Mesendoderm (in vitro differentiated cells): Measurements from ENCODE around the gene TMCC1.

Source experiments
- DNase-seq: peaks from one replicate; pipeline ENCODE4 v3.0.0; 2013
- H2AK5ac ChIP-seq: 2 replicates; pipeline ENCODE4 v1.6.1; 2013; ENCODE audit warnings: low read length, inconsistent platforms
- H2BK120ac ChIP-seq: 2 replicates; pipeline ENCODE4 v1.6.1; 2013; ENCODE audit warnings: low read depth, mild to moderate bottlenecking, low read length, moderate library complexity, mixed read lengths
- H2BK15ac ChIP-seq: replicated peaks from 2 replicates; pipeline ENCODE4 v1.6.1; 2013; ENCODE audit warnings: low read depth, mild to moderate bottlenecking, moderate library complexity
- H2BK5ac ChIP-seq: 2 replicates; pipeline ENCODE4 v1.6.1; 2013; ENCODE audit warnings: low read length, inconsistent platforms
- H3K18ac ChIP-seq: 2 replicates; pipeline ENCODE4 v1.6.1; 2013; ENCODE audit warnings: mild to moderate bottlenecking, low read length, mixed read lengths
- H3K23ac ChIP-seq: one replicate; pipeline ENCODE4 v1.6.1; 2013; ENCODE audit warnings: low read length
- H3K27ac ChIP-seq: 2 replicates; pipeline ENCODE4 v1.5.1; 2013; ENCODE audit warnings: low read depth, mild to moderate bottlenecking, inconsistent platforms, low read length, moderate library complexity
- H3K27me3 ChIP-seq: 2 replicates; pipeline ENCODE4 v1.6.1; 2013; ENCODE audit warnings: low read length, control low read depth, mild to moderate bottlenecking, inconsistent platforms; ENCODE audit not compliant: insufficient read depth, poor library complexity
- H3K36me3 ChIP-seq: 2 replicates; pipeline ENCODE4 v1.6.1; 2013; ENCODE audit warnings: low read length, inconsistent platforms; ENCODE audit not compliant: control insufficient read depth, insufficient read depth
- H3K4ac ChIP-seq: one replicate; pipeline ENCODE4 v1.6.1; 2013; ENCODE audit warnings: low read depth, mild to moderate bottlenecking, low read length, moderate library complexity
- H3K4me1 ChIP-seq: 2 replicates; pipeline ENCODE4 v1.6.1; 2013; ENCODE audit warnings: low read depth, low read length, inconsistent platforms; ENCODE audit not compliant: control insufficient read depth
- H3K4me2 ChIP-seq: 2 replicates; pipeline ENCODE4 v1.6.1; 2013; ENCODE audit warnings: low read length
- H3K4me3 ChIP-seq: 2 replicates; pipeline ENCODE4 v1.5.1; 2013; ENCODE audit warnings: mild to moderate bottlenecking, low read length
- H3K56ac ChIP-seq: one replicate; pipeline ENCODE4 v1.6.1; 2013; ENCODE audit warnings: low read length
- H3K79me1 ChIP-seq: 2 replicates; pipeline ENCODE4 v1.6.1; 2013; ENCODE audit warnings: low read length, inconsistent platforms
- H3K79me2 ChIP-seq: 2 replicates; pipeline ENCODE4 v1.6.1; 2013; ENCODE audit warnings: mild to moderate bottlenecking, low read length; ENCODE audit not compliant: control insufficient read depth, insufficient read depth
- H3K9ac ChIP-seq: 2 replicates; pipeline ENCODE4 v1.6.1; 2013; ENCODE audit warnings: low read length, inconsistent platforms
- H4K5ac ChIP-seq: one replicate; pipeline ENCODE4 v1.6.1; 2013; ENCODE audit warnings: low read length
- H4K8ac ChIP-seq: one replicate; pipeline ENCODE4 v1.6.1; 2013; ENCODE audit warnings: low read depth, mild to moderate bottlenecking, control low read depth, low read length, moderate library complexity
- WGBS: extraction: QIAGEN DNeasy Blood & Tissue Kit; methylation state at CpG from one replicate; pipeline ENCODE4 v1.1.7; 2013; ENCODE audit warnings: low lambda C conversion rate, missing lambda C conversion rate; ENCODE audit not compliant: insufficient coverage; ENCODE audit errors: extremely low coverage; 5-methylcytosine and 5-hydroxymethylcytosine counted together

The TMCC1 gene

DNA sequence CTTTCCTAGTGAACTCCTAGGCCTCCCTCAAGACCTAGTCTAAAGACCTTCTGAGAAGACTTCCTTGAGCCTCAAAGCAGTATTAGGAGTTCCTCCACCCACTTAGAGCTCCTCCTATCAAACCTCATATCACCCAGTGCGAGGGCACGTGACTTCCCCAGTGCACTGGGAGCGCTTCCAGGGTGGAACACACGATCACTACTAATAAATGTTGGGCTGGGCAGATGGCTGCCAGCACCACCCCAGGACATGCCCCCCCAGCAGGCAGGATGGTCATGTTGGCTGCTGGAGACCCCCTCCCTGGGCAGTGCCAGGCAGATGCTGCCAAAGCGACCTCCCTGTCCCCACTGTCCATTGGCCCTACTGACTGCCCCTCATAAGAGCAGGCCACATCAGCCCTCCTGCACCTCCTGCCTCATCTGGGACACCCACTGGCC is 278.6 kb downstream of the TMCC1 start:
- H2BK120ac ChIP-seq: no peak overlapping the region
- H3K4me2 ChIP-seq: no peak overlapping the region
- H3K79me2 ChIP-seq: no peaks in the 10 kb centered on the region
- no peak overlapping the region for H3K23ac ChIP-seq
- no CpG with 5 or more reads among the region's 5 CpGs for WGBS
- H3K4me1 ChIP-seq: peaks cover 8% of the 10 kb centered on the region
- H3K18ac ChIP-seq: no peak overlapping the region
- no peak overlapping the region for H2BK5ac ChIP-seq
- H4K5ac ChIP-seq: no peak overlapping the region
- H3K27ac ChIP-seq: no peak overlapping the region
- no peak overlapping the region for H2AK5ac ChIP-seq
- H4K8ac ChIP-seq: no peak overlapping the region
- H3K4me3 ChIP-seq: no peak overlapping the region
- H3K4ac ChIP-seq: no peak overlapping the region
- H2BK15ac ChIP-seq: no peak overlapping the region
- H3K79me1 ChIP-seq: no peaks in the 10 kb centered on the region
- DNase-seq: no peak
- H3K36me3 ChIP-seq: no peaks in the 10 kb centered on the region
- H3K9ac ChIP-seq: no peak overlapping the region
- no peak overlapping the region for H3K56ac ChIP-seq
- no peaks in the 10 kb centered on the region for H3K27me3 ChIP-seq

DNA sequence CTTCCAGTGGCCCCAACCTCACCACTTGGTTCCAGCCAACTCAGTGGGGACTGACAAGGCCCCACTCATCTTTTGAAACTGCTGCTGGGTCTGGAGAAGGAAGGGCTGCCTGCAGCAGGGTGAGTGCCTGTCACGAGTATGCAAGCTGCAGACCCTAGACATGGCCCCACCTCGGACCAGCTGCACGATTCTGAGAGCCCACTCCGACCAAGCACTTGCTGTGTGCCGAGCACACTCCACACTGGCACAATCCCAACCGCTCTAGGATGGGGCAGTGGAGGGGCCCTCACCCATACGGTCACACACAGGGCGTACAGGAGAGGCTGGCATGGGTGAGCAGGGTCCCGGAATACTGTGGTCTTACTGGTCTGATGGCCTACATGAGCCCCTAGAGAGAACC is 279.1 kb downstream of the TMCC1 start:
- H3K4me3 ChIP-seq: no peak overlapping the region
- H3K27ac ChIP-seq: no peak overlapping the region
- H3K4me1 ChIP-seq: peaks cover 8% of the 10 kb centered on the region
- no peak overlapping the region for H3K4ac ChIP-seq
- no peak overlapping the region for H2AK5ac ChIP-seq
- H3K4me2 ChIP-seq: no peak overlapping the region
- no peak overlapping the region for H3K23ac ChIP-seq
- H2BK15ac ChIP-seq: no peak overlapping the region
- H2BK5ac ChIP-seq: no peak overlapping the region
- H3K36me3 ChIP-seq: no peaks in the 10 kb centered on the region
- WGBS: no CpG with 5 or more reads among the region's 9 CpGs
- H3K18ac ChIP-seq: no peak overlapping the region
- H3K9ac ChIP-seq: no peak overlapping the region
- H3K27me3 ChIP-seq: no peaks in the 10 kb centered on the region
- no peak overlapping the region for H4K8ac ChIP-seq
- no peak overlapping the region for H2BK120ac ChIP-seq
- no peaks in the 10 kb centered on the region for H3K79me1 ChIP-seq
- H3K79me2 ChIP-seq: no peaks in the 10 kb centered on the region
- H4K5ac ChIP-seq: no peak overlapping the region
- H3K56ac ChIP-seq: peak overlapping the region; percentile 13
- no peak for DNase-seq

DNA sequence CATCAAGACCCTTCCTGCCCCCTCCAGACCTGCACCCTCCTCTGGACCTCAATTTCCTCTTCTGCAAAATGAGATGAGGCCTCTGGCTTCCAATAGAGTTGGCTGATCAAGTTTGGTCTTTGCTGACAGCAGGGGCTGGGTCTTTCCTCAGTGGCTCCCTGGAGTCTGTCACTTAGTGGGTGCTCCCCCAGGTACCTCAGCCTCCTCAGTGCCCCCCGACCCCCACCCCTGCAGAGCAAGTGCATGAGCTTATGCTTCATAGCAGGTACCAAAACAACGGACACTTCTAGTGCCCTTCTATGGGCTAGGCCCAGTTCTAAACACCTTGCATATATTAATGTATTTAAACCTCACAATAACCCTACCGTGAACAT is 280.2 kb downstream of the TMCC1 start:
- H3K79me1 ChIP-seq: no peaks in the 10 kb centered on the region
- no CpG with 5 or more reads among the region's 3 CpGs for WGBS
- H3K9ac ChIP-seq: no peak overlapping the region
- no peak overlapping the region for H3K4ac ChIP-seq
- no peak overlapping the region for H3K4me2 ChIP-seq
- H3K79me2 ChIP-seq: no peaks in the 10 kb centered on the region
- peaks cover 8% of the 10 kb centered on the region for H3K4me1 ChIP-seq
- H4K8ac ChIP-seq: no peak overlapping the region
- H3K36me3 ChIP-seq: no peaks in the 10 kb centered on the region
- H2AK5ac ChIP-seq: no peak overlapping the region
- H3K27me3 ChIP-seq: no peaks in the 10 kb centered on the region
- H3K56ac ChIP-seq: peak overlapping the region; percentile 51
- H2BK120ac ChIP-seq: no peak overlapping the region
- no peak for DNase-seq
- no peak overlapping the region for H3K4me3 ChIP-seq
- no peak overlapping the region for H2BK5ac ChIP-seq
- no peak overlapping the region for H2BK15ac ChIP-seq
- H4K5ac ChIP-seq: no peak overlapping the region
- H3K27ac ChIP-seq: no peak overlapping the region
- no peak overlapping the region for H3K18ac ChIP-seq
- H3K23ac ChIP-seq: no peak overlapping the region

DNA sequence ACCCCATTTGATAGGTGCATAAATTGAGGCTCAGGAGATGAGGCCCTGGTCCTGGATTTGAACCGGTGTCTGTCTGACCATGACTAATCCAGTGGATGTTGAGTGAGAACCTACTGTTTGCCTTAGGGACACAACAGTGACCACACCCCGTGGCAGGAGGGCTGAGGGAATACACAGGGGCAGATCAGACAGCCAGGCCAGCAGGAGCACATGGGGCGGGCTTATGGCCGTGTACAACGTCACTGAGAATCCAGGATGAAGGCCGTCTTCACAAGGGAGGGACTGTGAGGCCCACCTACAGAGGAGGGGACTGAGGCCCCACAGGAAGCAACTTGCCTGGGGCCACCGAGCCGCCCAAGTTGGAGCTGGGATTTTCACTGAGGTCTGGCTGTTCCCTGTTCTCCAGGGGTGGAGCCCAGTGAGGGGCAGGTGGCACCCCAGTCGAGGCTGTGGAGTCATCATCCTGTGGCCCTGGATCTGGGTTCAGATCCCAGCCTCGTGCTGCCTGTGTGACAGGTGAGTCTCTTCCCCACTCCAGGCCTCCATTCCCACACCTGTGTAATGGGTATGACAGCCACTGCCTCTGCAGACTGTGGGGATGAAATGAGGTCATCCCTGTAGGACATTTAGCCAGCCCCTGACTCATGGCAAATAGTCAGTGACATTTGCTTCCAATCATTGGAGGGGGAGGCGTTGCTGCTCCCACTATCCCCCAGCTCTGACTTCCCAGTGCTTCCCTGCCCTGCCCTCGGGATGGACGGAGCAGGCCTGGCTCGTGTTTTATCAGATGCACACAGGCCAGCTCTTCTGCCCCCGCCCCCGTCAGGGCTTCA is 280.8 kb downstream of the TMCC1 start:
- Histone ChIP-seq H3K27ac (peak overlapping the region; percentile 81), H2AK5ac (peak overlapping the region; percentile 77), H4K8ac (no peak overlapping the region), H2BK15ac (no peak overlapping the region), H4K5ac (no peak overlapping the region), H3K79me2 (no peaks in the 10 kb centered on the region), H3K79me1 (no peaks in the 10 kb centered on the region), H3K9ac (peak overlapping the region; percentile 6), H3K36me3 (no peaks in the 10 kb centered on the region), H3K4ac (no peak overlapping the region), H3K4me3 (no peak overlapping the region), H3K27me3 (no peaks in the 10 kb centered on the region), H3K4me2 (no peak overlapping the region), H3K56ac (peak overlapping the region; percentile 51), H2BK120ac (no peak overlapping the region), H3K18ac (peak overlapping the region; percentile 34), H2BK5ac (peak overlapping the region; percentile 59), H3K23ac (no peak overlapping the region), H3K4me1 (peaks cover 13% of the 10 kb centered on the region)
- DNase-seq: peak; percentile 78
- WGBS: no CpG with 5 or more reads among the region's 16 CpGs

DNA sequence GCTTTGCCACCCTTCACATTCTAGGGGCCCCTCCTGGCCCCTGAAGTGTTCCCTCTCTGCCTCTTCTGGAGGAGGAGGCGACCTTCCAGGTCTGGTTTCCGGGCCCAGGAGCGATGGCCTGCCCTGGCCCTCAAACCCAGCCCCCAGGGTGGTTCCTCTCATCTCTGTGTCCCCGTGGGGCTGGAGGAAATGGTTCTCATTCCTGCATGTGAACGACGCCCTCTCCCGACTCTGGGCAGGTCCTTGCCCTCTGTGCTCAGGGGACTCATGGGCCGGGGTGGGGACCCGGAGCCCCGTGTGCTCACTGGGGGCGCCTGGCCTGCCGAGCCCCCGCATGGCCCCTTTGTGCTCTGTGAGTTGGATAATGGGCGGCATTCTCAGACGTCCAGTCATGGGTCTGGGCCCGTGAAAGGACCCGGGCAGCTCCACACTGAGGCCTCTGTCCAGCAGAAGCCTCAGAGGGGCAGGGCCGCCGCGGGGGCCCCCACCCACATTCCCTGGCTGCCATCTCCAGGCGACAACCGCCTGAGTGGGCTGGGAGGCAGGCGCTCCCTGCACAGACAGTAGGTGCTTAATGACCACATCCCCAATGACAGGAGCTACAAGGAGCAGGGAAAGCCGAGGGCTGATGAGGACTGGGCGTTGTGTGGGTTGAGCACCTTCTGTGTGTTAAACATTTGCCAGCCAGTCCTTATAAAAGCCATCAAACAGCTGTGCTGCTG is 281.5 kb downstream of the TMCC1 start:
- peak overlapping the region; percentile 34 for H3K18ac ChIP-seq
- peak overlapping the region; percentile 56 for H3K4ac ChIP-seq
- no peaks in the 10 kb centered on the region for H3K79me2 ChIP-seq
- no peak overlapping the region for H4K8ac ChIP-seq
- peak; percentile 97 for DNase-seq
- H2BK15ac ChIP-seq: no peak overlapping the region
- no peak overlapping the region for H3K4me2 ChIP-seq
- peak overlapping the region; percentile 81 for H3K27ac ChIP-seq
- WGBS: no CpG with 5 or more reads among the region's 25 CpGs
- H3K27me3 ChIP-seq: no peaks in the 10 kb centered on the region
- peak overlapping the region; percentile 74 for H4K5ac ChIP-seq
- peaks cover 17% of the 10 kb centered on the region for H3K4me1 ChIP-seq
- peak overlapping the region; percentile 60 for H3K23ac ChIP-seq
- H3K36me3 ChIP-seq: no peaks in the 10 kb centered on the region
- no peaks in the 10 kb centered on the region for H3K79me1 ChIP-seq
- peak overlapping the region; percentile 51 for H3K56ac ChIP-seq
- H3K4me3 ChIP-seq: no peak overlapping the region
- no peak overlapping the region for H2BK120ac ChIP-seq
- H2BK5ac ChIP-seq: peak overlapping the region; percentile 74
- peak overlapping the region; percentile 45 for H3K9ac ChIP-seq
- H2AK5ac ChIP-seq: no peak overlapping the region
